Suprapubic skin (tissue), 4 donors: ENCODE data around the gene HELZ. TPM values are rescaled to one million over a fixed set of nuclear protein-coding genes. Genes with fewer than 3 reads are reported as not detected.

Experiments
- DNase-seq, 2 donors: peaks; one replicate each; pipeline ENCODE4 v3.0.0-alpha.2; 2019; ENCODE audit warnings: low spot score in 2 of 2
- H3K27ac ChIP-seq: fragments of 200-600 bp; sonication (generic); one replicate; pipeline ENCODE4 v1.5.1; 2019
- H3K27me3 ChIP-seq: fragments of 200-600 bp; sonication (generic); one replicate; pipeline ENCODE4 v1.5.1; 2019
- H3K36me3 ChIP-seq: fragments of 200-600 bp; sonication (generic); one replicate; pipeline ENCODE4 v1.5.1; 2019
- H3K4me1 ChIP-seq: fragments of 200-600 bp; sonication (generic); one replicate; pipeline ENCODE4 v1.5.1; 2019
- H3K4me3 ChIP-seq: fragments of 200-600 bp; sonication (generic); one replicate; pipeline ENCODE4 v1.5.1; 2019; ENCODE audit warnings: mild to moderate bottlenecking
- H3K9me3 ChIP-seq: fragments of 200-600 bp; sonication (generic); one replicate; pipeline ENCODE4 v1.5.1; 2019
- EP300 ChIP-seq: sonication (generic); formaldehyde crosslinking; IDR thresholded peaks from one replicate; pipeline ENCODE4 v1.6.1; 2017; ENCODE audit warnings: antibody characterized with exemption
- POLR2A ChIP-seq, 2 donors: fragments of 450-650 bp; IDR thresholded peaks; one replicate each; pipeline ENCODE4 v1.6.1; 2017; ENCODE audit warnings: antibody characterized with exemption in 2 of 2, mild to moderate bottlenecking in 2 of 2, moderate library complexity in 2 of 2
- POLR2AphosphoS5 ChIP-seq, 3 donors: sonication (generic); formaldehyde crosslinking; IDR thresholded peaks; one replicate each; pipeline ENCODE4 v1.6.1; 2017; ENCODE audit warnings: antibody characterized with exemption in 3 of 3
- WGBS: methylation state at CpG from one replicate; pipeline ENCODE4 v1.1.5; 2018; 5-methylcytosine and 5-hydroxymethylcytosine counted together
- total RNA-seq, 4 donors: library from RNA; depleted of rRNA; stranded (reverse); fragments of >200 nt; gene quantifications; one replicate each; pipeline ENCODE4 v1.1.0, GENCODE V29; 2016
- TF ChIP-seq, protein P1 (sequence below), 2 donors: fragments of 200-600 bp in 1 of 2; fragments of 450-650 bp in 1 of 2; sonication (generic) in 1 of 2; IDR thresholded peaks; one replicate each; pipeline ENCODE4 v1.5.1; 2016 to 2019; ENCODE audit warnings: antibody characterized with exemption in 2 of 2, mild to moderate bottlenecking in 1 of 2, moderate library complexity in 1 of 2

The HELZ gene
- total RNA-seq, 4 donors from 2014 or later, result 30.9 to 88.5 (median 36.7) TPM

DNA sequence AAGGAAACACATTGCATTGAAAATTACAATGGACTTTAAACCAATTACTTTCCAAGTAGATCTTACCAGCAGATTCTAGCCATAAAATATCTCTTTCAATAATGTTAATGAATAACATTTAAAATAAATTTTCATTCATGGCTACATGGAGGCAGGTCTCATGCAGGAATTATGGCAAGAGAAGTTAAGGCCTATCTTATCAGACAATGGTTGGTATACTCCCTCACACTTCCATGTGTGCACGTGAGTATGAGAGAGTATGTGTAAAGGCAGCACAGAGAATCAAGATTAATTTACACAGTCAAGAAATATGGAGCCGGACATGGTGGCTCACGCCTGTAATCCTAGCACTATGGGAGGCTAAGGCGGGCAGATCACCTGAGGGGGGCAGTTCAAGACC lies 76.5 kb downstream of the HELZ start:
- Histone ChIP-seq H3K27ac (no peak overlapping the region), H3K9me3 (no peaks in the 10 kb centered on the region), H3K27me3 (no peaks in the 10 kb centered on the region), H3K4me1 (no peaks in the 10 kb centered on the region), H3K36me3 (peaks cover 52% of the 10 kb centered on the region), H3K4me3 (no peak overlapping the region)
- 95% methylated on average over 4 of the region's 4 CpGs for WGBS
- no peak for TF ChIP-seq POLR2AphosphoS5 (IDR thresholded peaks at IDR 0.05)
- TF ChIP-seq POLR2A (IDR thresholded peaks at IDR 0.05), result no peak
- TF ChIP-seq EP300, result no peak
- TF ChIP-seq, protein P1, sequence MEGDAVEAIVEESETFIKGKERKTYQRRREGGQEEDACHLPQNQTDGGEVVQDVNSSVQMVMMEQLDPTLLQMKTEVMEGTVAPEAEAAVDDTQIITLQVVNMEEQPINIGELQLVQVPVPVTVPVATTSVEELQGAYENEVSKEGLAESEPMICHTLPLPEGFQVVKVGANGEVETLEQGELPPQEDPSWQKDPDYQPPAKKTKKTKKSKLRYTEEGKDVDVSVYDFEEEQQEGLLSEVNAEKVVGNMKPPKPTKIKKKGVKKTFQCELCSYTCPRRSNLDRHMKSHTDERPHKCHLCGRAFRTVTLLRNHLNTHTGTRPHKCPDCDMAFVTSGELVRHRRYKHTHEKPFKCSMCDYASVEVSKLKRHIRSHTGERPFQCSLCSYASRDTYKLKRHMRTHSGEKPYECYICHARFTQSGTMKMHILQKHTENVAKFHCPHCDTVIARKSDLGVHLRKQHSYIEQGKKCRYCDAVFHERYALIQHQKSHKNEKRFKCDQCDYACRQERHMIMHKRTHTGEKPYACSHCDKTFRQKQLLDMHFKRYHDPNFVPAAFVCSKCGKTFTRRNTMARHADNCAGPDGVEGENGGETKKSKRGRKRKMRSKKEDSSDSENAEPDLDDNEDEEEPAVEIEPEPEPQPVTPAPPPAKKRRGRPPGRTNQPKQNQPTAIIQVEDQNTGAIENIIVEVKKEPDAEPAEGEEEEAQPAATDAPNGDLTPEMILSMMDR (IDR thresholded peaks at IDR 0.05), result no peak
- DNase-seq, result no peak

DNA sequence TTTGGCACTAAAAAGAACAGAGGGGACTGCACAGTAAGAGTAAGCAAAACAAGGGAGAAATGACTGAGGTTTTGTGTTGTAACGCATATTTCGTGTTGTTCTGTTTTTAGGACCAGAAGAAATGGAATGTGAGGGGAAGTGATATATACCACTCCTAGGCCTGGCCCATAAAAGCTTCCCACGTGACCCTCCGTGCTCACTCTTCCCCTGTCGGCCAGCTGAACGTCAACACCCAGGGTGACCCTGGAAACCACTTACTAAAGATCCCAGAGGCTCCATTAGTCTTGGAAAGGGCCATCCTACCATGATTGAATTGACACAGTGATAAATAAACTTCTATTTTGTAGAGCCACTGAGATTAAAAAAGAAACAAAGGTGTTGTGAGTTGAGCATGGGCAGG lies 79.8 kb downstream of the HELZ start:
- no peaks in the 10 kb centered on the region for H3K27me3 ChIP-seq
- TF ChIP-seq POLR2A (IDR thresholded peaks at IDR 0.05), result no peak
- TF ChIP-seq EP300, result no peak
- no peak for TF ChIP-seq POLR2AphosphoS5 (IDR thresholded peaks at IDR 0.05)
- TF ChIP-seq, protein P1 (IDR thresholded peaks at IDR 0.05), result no peak
- no peaks in the 10 kb centered on the region for H3K4me1 ChIP-seq
- no peak overlapping the region for H3K4me3 ChIP-seq
- no peak for DNase-seq
- H3K36me3 ChIP-seq, result peaks cover 57% of the 10 kb centered on the region
- WGBS, result 88% methylated on average over 6 of the region's 6 CpGs
- no peak overlapping the region for H3K27ac ChIP-seq
- H3K9me3 ChIP-seq, result no peaks in the 10 kb centered on the region

DNA sequence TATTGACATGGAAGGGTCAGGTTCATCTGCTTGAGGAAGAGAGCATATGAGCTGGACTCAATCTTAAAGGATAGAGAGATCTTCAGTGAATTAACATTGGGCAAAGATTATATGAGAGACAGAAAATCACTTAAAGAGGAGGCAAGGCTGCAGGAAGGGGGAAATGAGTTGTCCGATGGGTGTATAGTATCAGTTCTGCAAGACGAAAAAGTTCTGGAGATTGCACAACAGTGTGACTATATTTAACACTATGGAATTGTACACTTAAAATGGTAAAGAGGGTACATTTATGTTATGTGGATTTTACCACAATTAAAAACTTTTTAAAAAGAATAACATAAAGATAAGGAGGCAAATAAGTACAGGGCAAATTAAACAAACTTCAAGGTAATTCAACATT lies 80.7 kb downstream of the HELZ start:
- no peaks in the 10 kb centered on the region for H3K27me3 ChIP-seq
- no peaks in the 10 kb centered on the region for H3K4me1 ChIP-seq
- peaks cover 56% of the 10 kb centered on the region for H3K36me3 ChIP-seq
- TF ChIP-seq EP300 (no peak), POLR2A (IDR thresholded peaks at IDR 0.05) (no peak), POLR2AphosphoS5 (IDR thresholded peaks at IDR 0.05) (no peak)
- no peaks in the 10 kb centered on the region for H3K9me3 ChIP-seq
- WGBS, result 92% methylated on average over 2 of the region's 2 CpGs
- no peak for DNase-seq
- no peak overlapping the region for H3K27ac ChIP-seq
- no peak overlapping the region for H3K4me3 ChIP-seq

DNA sequence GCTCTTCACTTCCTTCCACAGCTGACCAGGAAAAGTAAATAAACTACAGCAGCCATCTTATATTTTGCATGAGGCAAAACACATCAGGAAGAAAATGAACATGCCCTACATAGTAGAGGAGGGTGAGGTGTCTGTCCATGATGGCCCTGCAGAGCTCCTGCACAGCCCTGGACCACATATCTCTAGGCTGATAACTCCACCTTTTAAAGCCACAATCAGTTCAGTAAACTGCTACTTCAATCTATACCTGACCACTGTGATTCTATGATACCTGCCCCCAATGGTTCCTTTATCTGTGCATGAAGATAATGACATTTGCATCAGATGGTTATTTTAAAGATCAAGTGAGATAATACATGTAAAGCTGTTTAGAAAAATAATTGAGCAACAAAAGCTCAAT lies 82.2 kb downstream of the HELZ start:
- no peak for DNase-seq
- TF ChIP-seq, protein P1 (IDR thresholded peaks at IDR 0.05), result no peak
- TF ChIP-seq POLR2A (IDR thresholded peaks at IDR 0.05), result no peak
- TF ChIP-seq POLR2AphosphoS5 (IDR thresholded peaks at IDR 0.05), result no peak
- no peak for TF ChIP-seq EP300
- no peaks in the 10 kb centered on the region for H3K4me1 ChIP-seq
- H3K36me3 ChIP-seq, result peaks cover 44% of the 10 kb centered on the region
- H3K4me3 ChIP-seq, result no peak overlapping the region
- no peaks in the 10 kb centered on the region for H3K27me3 ChIP-seq
- no peak overlapping the region for H3K27ac ChIP-seq
- no peaks in the 10 kb centered on the region for H3K9me3 ChIP-seq

DNA sequence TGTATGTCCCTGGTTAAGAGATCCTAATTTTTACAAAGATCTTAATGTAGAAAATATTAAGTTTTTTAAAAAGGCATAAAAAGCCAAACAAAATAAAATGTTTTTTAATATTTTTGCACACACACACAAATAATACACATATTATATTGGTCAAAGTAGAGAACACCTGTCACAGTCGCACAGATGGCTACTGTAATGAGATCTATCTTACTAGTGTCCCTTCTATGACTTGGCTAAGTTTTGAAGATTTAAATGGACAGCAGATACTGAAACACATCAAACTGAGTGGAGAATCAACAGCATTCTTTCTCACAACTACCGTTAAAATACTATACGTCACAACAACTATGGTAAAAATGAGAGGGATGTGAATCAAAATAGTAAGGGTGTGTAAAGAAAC lies 83.4 kb downstream of the HELZ start:
- WGBS, result 91% methylated on average over 3 of the region's 3 CpGs
- no peak for DNase-seq
- Histone ChIP-seq H3K27ac (no peak overlapping the region), H3K4me3 (no peak overlapping the region), H3K27me3 (no peaks in the 10 kb centered on the region), H3K4me1 (no peaks in the 10 kb centered on the region), H3K9me3 (no peaks in the 10 kb centered on the region), H3K36me3 (peaks cover 40% of the 10 kb centered on the region)
- TF ChIP-seq, protein P1 (IDR thresholded peaks at IDR 0.05), result no peak
- TF ChIP-seq POLR2AphosphoS5 (IDR thresholded peaks at IDR 0.05) (no peak), POLR2A (IDR thresholded peaks at IDR 0.05) (no peak), EP300 (no peak)

DNA sequence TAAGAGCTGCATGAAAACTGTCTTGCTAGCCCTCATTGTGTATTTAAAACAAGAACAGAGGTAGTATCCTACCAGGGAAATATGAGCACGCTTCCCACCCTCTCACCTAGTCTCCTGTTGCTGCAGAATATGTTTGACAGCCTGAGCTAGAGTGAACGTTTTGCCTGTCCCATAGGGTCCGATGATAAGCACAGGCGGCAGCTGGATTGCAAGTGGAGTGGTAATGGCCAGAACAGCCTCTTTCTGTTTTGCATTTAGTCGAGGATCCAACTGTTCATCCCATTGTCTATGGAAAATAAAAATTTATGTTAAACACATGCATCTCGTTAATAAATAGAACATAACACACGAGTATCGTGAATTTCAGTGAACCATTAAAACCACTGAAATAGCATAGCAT lies 84.2 kb downstream of the HELZ start:
- 82% methylated on average over 8 of the region's 8 CpGs for WGBS
- no peak overlapping the region for H3K27ac ChIP-seq
- no peak for DNase-seq
- TF ChIP-seq POLR2A (IDR thresholded peaks at IDR 0.05) (no peak), POLR2AphosphoS5 (IDR thresholded peaks at IDR 0.05) (no peak)
- H3K4me1 ChIP-seq, result no peaks in the 10 kb centered on the region
- peaks cover 32% of the 10 kb centered on the region for H3K36me3 ChIP-seq
- no peaks in the 10 kb centered on the region for H3K9me3 ChIP-seq
- H3K4me3 ChIP-seq, result no peak overlapping the region
- no peaks in the 10 kb centered on the region for H3K27me3 ChIP-seq
